Measurements from ENCODE around the gene GRAMD4. TPM values are rescaled to one million over a fixed set of nuclear protein-coding genes. Genes with fewer than 3 reads are reported as not detected.

Gene GRAMD4
- 10.0 and 18.0 TPM in 2 replicates for total RNA-seq

DNA sequence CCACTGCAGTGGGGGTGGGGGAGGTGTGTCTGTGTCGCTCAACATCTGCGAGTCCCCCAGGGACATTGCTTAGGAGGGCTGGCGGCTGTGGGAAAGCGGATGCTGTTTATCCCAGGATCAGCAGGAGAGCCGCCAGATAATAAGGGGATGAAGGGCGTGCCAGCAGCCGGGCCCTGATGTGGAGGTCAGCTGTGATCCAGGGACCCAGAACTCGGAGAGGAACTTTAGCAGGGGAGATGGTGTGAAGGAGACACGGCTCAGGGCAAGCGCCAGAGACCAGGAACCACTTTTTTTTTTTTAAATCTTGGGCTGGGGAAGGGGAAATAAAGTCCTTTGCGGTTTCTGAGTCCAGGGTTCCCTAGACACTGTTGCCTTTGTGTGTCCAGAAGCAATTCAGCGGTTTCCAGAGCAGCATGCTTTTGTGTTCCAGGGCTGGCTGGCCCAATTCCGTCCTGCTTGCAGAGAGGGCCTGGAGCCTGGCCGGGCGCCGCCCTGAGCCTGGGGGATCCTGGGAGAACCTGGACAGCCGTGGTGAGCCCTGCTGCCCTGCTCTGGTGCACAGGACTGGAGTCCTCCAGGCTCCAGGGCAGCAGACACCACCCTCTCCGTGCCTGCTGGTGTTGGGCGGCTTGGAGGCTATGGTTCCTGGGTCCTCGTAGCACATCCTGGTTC is at the start of gene GRAMD4:
Gene GRAMD4 (plus strand): TSS at position 557 of the 672 bp plus-strand sequence. CDS start 6,414 bp downstream, outside the sequence.

Other genes with a start within 250 kb of the GRAMD4 start
- 9.8 and 26.1 TPM in 2 replicates for gene CELSR1, start 82.8 kb upstream of the GRAMD4 start, total RNA-seq
- 103 and 118 TPM in 2 replicates for gene CERK, start 117.9 kb downstream of the GRAMD4 start, total RNA-seq
- gene TBC1D22A, start 142.3 kb downstream of the GRAMD4 start, total RNA-seq: 23.9 and 27.4 TPM in 2 replicates

All from vein endothelial cell (primary cell).